ENCODE data around the gene DBNDD2. TPM values are rescaled to one million over a fixed set of nuclear protein-coding genes. Genes with fewer than 3 reads are reported as not detected.

Gene DBNDD2
- total and polyA plus RNA-seq, 2 experiments from 2014 or later: 25.8 to 62.5 TPM

- H3K4me3 Mint-ChIP-seq: peak within 1 kb of the TSS; percentile 99
- Histone ChIP-seq H2AFZ (peak within 1 kb of the TSS; percentile 90; the same call in 1 of the 2 replicates), H3K4me1 (ENCODE audit: insufficient read depth) (peaks cover 15% of the 10 kb centered on the region), H3K36me3 (ENCODE audit: insufficient read depth) (no peaks in the 10 kb centered on the region), H4K20me1 (replicated peaks; ENCODE audit: insufficient read depth) (0 out of 2 replicates have a peak, but pooled peaks cover 9% of the 10 kb centered on the region), H3K4me2 (peak within 1 kb of the TSS; percentile 73), H3K4me3 (peak within 1 kb of the TSS; percentile 72), H3K79me2 (replicated peaks; ENCODE audit: insufficient read depth) (peaks cover 14% of the 10 kb centered on the region), H3K27ac (ENCODE audit: low read depth) (no peak within 1 kb of the TSS), H3K9me2 (ENCODE audit: insufficient read depth) (no peaks in the 10 kb centered on the region), H3K27me3 (ENCODE audit: insufficient read depth) (no peaks in the 10 kb centered on the region), H3F3A (replicated peaks; ENCODE audit: low read depth) (no peaks in the 10 kb centered on the region)
- peaks cover 7% of the 10 kb centered on the region for H3K27me3 Mint-ChIP-seq (ENCODE audit: insufficient read depth, low read depth, poor library complexity)
- H3K36me3 Mint-ChIP-seq (ENCODE audit: low read depth): peaks cover 11% of the 10 kb centered on the region; the same call in 2 of the 3 replicates
- H3K9me3 Mint-ChIP-seq: no peaks in the 10 kb centered on the region
- peak; percentile 98 for DNase-seq (ENCODE audit: low spot score)
- H3K4me1 Mint-ChIP-seq: peaks cover 26% of the 10 kb centered on the region
- ATAC-seq: peak; percentile 91
- no peak for TF ChIP-seq ZNF331 (CRISPR knock-in tag; IDR thresholded peaks at IDR 0.05; ENCODE audit: low read depth)
- TF ChIP-seq ETS1 (IDR thresholded peaks at IDR 0.05): peak; percentile 87; the same call in 1 of the 2 replicates
- TF ChIP-seq ZNF462 (CRISPR knock-in tag; IDR thresholded peaks at IDR 0.05): no peak
- TF ChIP-seq STAT1 (IDR thresholded peaks at IDR 0.05; ENCODE audit: unreplicated experiment): no peak
- TF ChIP-seq CREB1 (CRISPR knock-in tag; IDR thresholded peaks at IDR 0.05; ENCODE audit: low read depth): peak; percentile 31; the same call in 1 of the 2 replicates
- TF ChIP-seq NANOG (IDR thresholded peaks at IDR 0.05; ENCODE audit: borderline replicate concordance): no peak
- TF ChIP-seq POLR2AphosphoS5 (IDR thresholded peaks at IDR 0.05; ENCODE audit: low read depth): peak; percentile 70
- no peak for TF ChIP-seq EZH2phosphoT487 (IDR thresholded peaks at IDR 0.05; ENCODE audit: unreplicated experiment)
- no peak for TF ChIP-seq JUNB (IDR thresholded peaks at IDR 0.05; ENCODE audit: unreplicated experiment)
- TF ChIP-seq EZH2 (IDR thresholded peaks at IDR 0.05; ENCODE audit: low read depth, unreplicated experiment): no peak
- no peak for TF ChIP-seq ZNF114 (CRISPR knock-in tag; IDR thresholded peaks at IDR 0.05)
- peak; percentile 85 to 95 for TF ChIP-seq CTCF (conservative IDR thresholded peaks at IDR 0.05; ENCODE audit: low read depth in 2 of 2)
- no peak for TF ChIP-seq REST (IDR thresholded peaks at IDR 0.05; ENCODE audit: unreplicated experiment)
- peak within 1 kb of the TSS; percentile 98 for H3K27ac Mint-ChIP-seq
Observed at GRCh38 chr20:45362804-45363610, 45.1 kb upstream of the DBNDD2 start, which contains the start of gene SYS1. Gene SYS1 (plus strand): TSS chr20:45363156. CDS start chr20:45363532, 376 bp downstream.

All from GM23338 (cell line).